GM12878 (cell line): ENCODE measurements around the gene MMP19. TPM values are rescaled to one million over a fixed set of nuclear protein-coding genes. Genes with fewer than 3 reads are reported as not detected.
"Not testable (repeated sequence)": the region's sequence is repeated elsewhere in the genome, so short reads cannot be mapped to it uniquely, and the experiment has no call there.

Experiments used
- ATAC-seq: fragments of 200-7000 bp; cut with Tn5 transposase; 3 replicates; pipeline ENCODE4 v1.9.1; 2020; ENCODE audit warnings: mild to moderate bottlenecking, moderate library complexity
- BruUV-seq: library from RNA; stranded (reverse); fragments of 400-500 nt; replicated peaks from 2 replicates; lab custom pipeline; 2021; lab: Mats Ljungman, UMichigan
- CTCF ChIA-PET: fragments of 300-600 bp; sonication (Branson Sonifier 250); formaldehyde crosslinking; extraction: SDS; loops from one replicate; lab custom pipeline; 2021; ENCODE audit warnings: inconsistent platforms; lab: Yijun Ruan, JAX
- POLR2A ChIA-PET: fragments of 350-600 bp; formaldehyde crosslinking; extraction: SDS; loops from one replicate; lab custom pipeline; 2021; ENCODE audit warnings: inconsistent platforms; lab: Charles Lee
- RAD21 ChIA-PET: fragments of 300-600 bp; sonication (Branson Sonifier 250); formaldehyde crosslinking; loops from one replicate; lab custom pipeline; 2023; ENCODE audit warnings: antibody characterized with exemption; ENCODE audit not compliant: unreplicated experiment; lab: Charles Lee
- SMC1A ChIA-PET: fragments of 300-600 bp; sonication (Branson Sonifier 250); formaldehyde crosslinking; loops from one replicate; lab custom pipeline; 2023; ENCODE audit not compliant: unreplicated experiment, uncharacterized antibody; lab: Charles Lee
- DNase-seq: peaks from one replicate; pipeline ENCODE4 v3.0.0-alpha.2; 2011; ENCODE audit warnings: low read depth, low spot score
- FAIRE-seq: peaks from 3 replicates; lab custom pipeline; 2011; peaks lifted over from hg19 to GRCh38; lab: Jason Lieb, UNC
- H2AFZ ChIP-seq: 2 replicates; pipeline ENCODE4 v1.6.0; 2011; ENCODE audit warnings: low read depth, low read length, control low read depth; ENCODE audit not compliant: control insufficient read depth
- H3K27ac ChIP-seq: 2 replicates; pipeline ENCODE4 v1.5.1; 2011; ENCODE audit warnings: control low read depth; ENCODE audit not compliant: control insufficient read depth, insufficient read depth
- H3K27me3 ChIP-seq, 2 experiments: replicated peaks in 1 of 2; 2 replicates each; pipeline versions ENCODE4 v1.6.0 to v1.6.1; 2011; ENCODE audit warnings: low read length in 1 of 2; ENCODE audit not compliant: control insufficient read depth in 2 of 2, insufficient read depth in 2 of 2
- H3K36me3 ChIP-seq, 2 experiments: 2 replicates each; pipeline ENCODE4 v1.5.1; 2011; ENCODE audit warnings: low read length in 1 of 2; ENCODE audit not compliant: control insufficient read depth in 2 of 2, insufficient read depth in 2 of 2
- H3K4me1 ChIP-seq: 2 replicates; pipeline ENCODE4 v1.6.1; 2011; ENCODE audit warnings: mild to moderate bottlenecking, low read length, moderate library complexity, mixed read lengths; ENCODE audit not compliant: control insufficient read depth, insufficient read depth
- H3K4me2 ChIP-seq: 2 replicates; pipeline ENCODE4 v1.6.0; 2011; ENCODE audit warnings: control low read depth; ENCODE audit not compliant: control insufficient read depth, insufficient read depth
- H3K4me3 ChIP-seq: fragments of 200-600 bp; sonication (generic); 2 replicates; pipeline ENCODE4 v1.5.1; 2016
- H3K79me2 ChIP-seq: 2 replicates; pipeline ENCODE4 v1.6.0; 2011; ENCODE audit warnings: low read length; ENCODE audit not compliant: control insufficient read depth, insufficient read depth
- H3K9ac ChIP-seq: 2 replicates; pipeline ENCODE4 v1.8.0; 2011; ENCODE audit warnings: low read length, control low read depth, mixed read lengths; ENCODE audit not compliant: control insufficient read depth, insufficient read depth
- H3K9me3 ChIP-seq: replicated peaks from 3 replicates; pipeline ENCODE4 v1.5.1; 2011; ENCODE audit warnings: mild to moderate bottlenecking, low read length; ENCODE audit not compliant: control insufficient read depth, insufficient read depth
- H4K20me1 ChIP-seq: 2 replicates; pipeline ENCODE4 v1.6.0; 2011; ENCODE audit not compliant: control insufficient read depth, insufficient read depth
- BCL11A ChIP-seq: IDR thresholded peaks from 2 replicates; pipeline ENCODE4 v1.6.1; 2011; ENCODE audit warnings: low read depth, low read length
- CEBPB ChIP-seq, 2 experiments: fragments of 150-350 bp in 1 of 2; IDR thresholded peaks; 2 replicates each; pipeline ENCODE4 v1.6.1; 2012 to 2014; ENCODE audit warnings: low read depth in 2 of 2, low read length in 2 of 2, borderline replicate concordance in 1 of 2, inconsistent platforms in 1 of 2
- EGR1 ChIP-seq, 2 experiments: IDR thresholded peaks; 1 replicate in 1 of 2; 2 replicates in 1 of 2; pipeline ENCODE4 v1.6.1; 2011 to 2012; ENCODE audit warnings: low read depth in 2 of 2, low read length in 2 of 2, borderline replicate concordance in 1 of 2, mild to moderate bottlenecking in 1 of 2, moderate library complexity in 1 of 2
- EP300 ChIP-seq, 2 experiments: fragments of 150-350 bp in 1 of 2; IDR thresholded peaks; 2 replicates each; pipeline ENCODE4 v1.6.1; 2011 to 2012; ENCODE audit warnings: low read depth in 2 of 2, low read length in 2 of 2, borderline replicate concordance in 1 of 2, improper control_type of control experiment in 1 of 2, inconsistent platforms in 1 of 2; ENCODE audit not compliant: control insufficient read depth in 1 of 2
- ESRRA ChIP-seq: IDR thresholded peaks from 2 replicates; pipeline ENCODE4 v1.6.1; 2012; ENCODE audit warnings: mild to moderate bottlenecking, low read length, improper control_type of control experiment
- HDAC2 ChIP-seq: fragments of 200-600 bp; sonication (generic); IDR thresholded peaks from 2 replicates; pipeline ENCODE4 v1.6.1; 2017
- KAT2A ChIP-seq: conservative IDR thresholded peaks from 2 replicates; pipeline ENCODE4 v1.6.1; 2011; ENCODE audit warnings: low read depth, low read length; ENCODE audit not compliant: control insufficient read depth
- MAX ChIP-seq: IDR thresholded peaks from 2 replicates; pipeline ENCODE4 v1.6.1; 2012; ENCODE audit warnings: low read depth, low read length, improper control_type of control experiment
- MTA3 ChIP-seq: IDR thresholded peaks from 2 replicates; pipeline ENCODE4 v1.6.1; 2012; ENCODE audit warnings: low read length, inconsistent platforms, borderline replicate concordance
- NFXL1 ChIP-seq: fragments of 450-650 bp; IDR thresholded peaks from 2 replicates; pipeline ENCODE4 v1.6.1; 2017; ENCODE audit warnings: antibody characterized with exemption, mild to moderate bottlenecking, borderline replicate concordance
- PAX5 ChIP-seq: IDR thresholded peaks from 2 replicates; pipeline ENCODE4 v1.6.1; 2011; ENCODE audit warnings: low read depth, low read length, borderline replicate concordance
- RB1 ChIP-seq: fragments of 450-650 bp; formaldehyde crosslinking; IDR thresholded peaks from 2 replicates; pipeline ENCODE4 v1.6.1; 2017; ENCODE audit warnings: mild to moderate bottlenecking, borderline replicate concordance
- RFX5 ChIP-seq: IDR thresholded peaks from 2 replicates; pipeline ENCODE4 v1.6.1; 2011; ENCODE audit warnings: low read depth, low read length, improper control_type of control experiment
- SIX5 ChIP-seq: IDR thresholded peaks from 2 replicates; pipeline ENCODE4 v1.6.1; 2011; ENCODE audit warnings: mild to moderate bottlenecking, low read depth, low read length, moderate library complexity; ENCODE audit not compliant: severe bottlenecking
- SP1 ChIP-seq: IDR thresholded peaks from one replicate; pipeline ENCODE4 v1.6.1; 2011; ENCODE audit warnings: low read depth, low read length
- SUPT20H ChIP-seq: IDR thresholded peaks from 2 replicates; pipeline ENCODE4 v1.6.1; 2011; ENCODE audit warnings: low read depth, mild to moderate bottlenecking, low read length, moderate library complexity, borderline replicate concordance; ENCODE audit not compliant: control insufficient read depth
- WGBS: methylation state at CpG from one replicate; pipeline ENCODE4 v1.1.6; 2016; ENCODE audit warnings: low lambda C conversion rate; ENCODE audit not compliant: insufficient replicate concordance, insufficient coverage; ENCODE audit errors: missing lambda C conversion rate; 5-methylcytosine and 5-hydroxymethylcytosine counted together
- in situ Hi-C: fragments of 300-500 bp; cut with MboI; formaldehyde crosslinking; loops from 9 replicates; pipeline ENCODE4 v1.14.3; 2018; ENCODE audit warnings: mixed read lengths
- intact Hi-C: fragments of 100-400 bp; cut with micrococcal nuclease; formaldehyde crosslinking; loops from one replicate; pipeline ENCODE4 v1.14.2; 2022; ENCODE audit not compliant: unreplicated experiment
- polyA plus RNA-seq, 11 experiments: library from polyadenylated mRNA; depleted of rRNA in 4 of 11; unstranded in 6 of 11; stranded (reverse) in 5 of 11; fragments of >200 nt; fragmentation: Nextera tagmentation in 4 of 11; fragmentation: Illumina TruSeq in 1 of 11; extraction: Ambion mirVana in 4 of 11; extraction: Trizol in 1 of 11; gene quantifications; 1 replicate in 1 of 11; 2 replicates in 10 of 11; pipeline versions ENCODE4 v1.2.1 to v1.2.3, GENCODE V29; 2011 to 2016; ENCODE audit warnings: inconsistent platforms in 2 of 11, missing spikeins in 2 of 11, low read depth in 1 of 11
- total RNA-seq, 4 experiments: library from RNA; depleted of rRNA in 3 of 4; stranded (reverse); fragments of >200 nt in 3 of 4; fragmentation: Illumina TruSeq in 1 of 4; extraction: Trizol in 1 of 4; gene quantifications; 2 replicates each; pipeline versions ENCODE4 v1.2.1 to v1.2.3, GENCODE V29; 2013 to 2021

The MMP19 gene
- total and polyA plus RNA-seq, 10 of the 15 experiments (the other 5 are each of a cell fraction or from before 2014, with no cell fraction given) = 0.03 to 0.04 (median 0.04) TPM; not detected in 7

- no peaks in the 10 kb centered on the region for H4K20me1 ChIP-seq
- no peak overlapping the region for H3K4me2 ChIP-seq
- WGBS = 36% methylated on average over 2 of the region's 2 CpGs
- TF ChIP-seq MTA3 (no peak), HDAC2 (no peak), KAT2A (no peak), SUPT20H (no peak), EGR1 (IDR thresholded peaks at IDR 0.05; ENCODE audit: borderline replicate concordance in 1 of 2, low read depth in 2 of 2, low read length in 2 of 2) (no peak), SIX5 (no peak), RB1 (no peak), ESRRA (no peak), EP300 (IDR thresholded peaks at IDR 0.05; ENCODE audit: borderline replicate concordance in 1 of 2, control insufficient read depth in 1 of 2, low read depth in 2 of 2, low read length in 2 of 2) (no peak), BCL11A (no peak), NFXL1 (no peak), CEBPB (IDR thresholded peaks at IDR 0.05; ENCODE audit: borderline replicate concordance in 1 of 2, low read depth in 2 of 2, low read length in 2 of 2) (no peak), RFX5 (no peak), SP1 (no peak), PAX5 (no peak), MAX (no peak)
- no peaks in the 10 kb centered on the region; the same call in none of the 3 replicates for H3K9me3 ChIP-seq
- H3K36me3 ChIP-seq = no peaks in the 10 kb centered on the region
- SMC1A ChIA-PET = no interaction called here
- H2AFZ ChIP-seq = no peak overlapping the region
- H3K4me1 ChIP-seq = no peaks in the 10 kb centered on the region
- intact Hi-C loops = no loop called here
- H3K9ac ChIP-seq = no peak overlapping the region
- in situ Hi-C loops = no loop called here
- DNase-seq (no peak), ATAC-seq (no peak), FAIRE-seq (no peak)
- POLR2A ChIA-PET = no interaction called here
- RAD21 ChIA-PET = no interaction called here
- H3K79me2 ChIP-seq = no peaks in the 10 kb centered on the region
- no peak overlapping the region for H3K27ac ChIP-seq
- no peak overlapping the region for H3K4me3 ChIP-seq
- no peaks in the 10 kb centered on the region for H3K27me3 ChIP-seq
- CTCF ChIA-PET = no interaction called here
- no TSS peak for BruUV-seq
These were observed 31.7 kb upstream of the MMP19 start for GRCh38 chr12:55874443-55874842.

DNA sequence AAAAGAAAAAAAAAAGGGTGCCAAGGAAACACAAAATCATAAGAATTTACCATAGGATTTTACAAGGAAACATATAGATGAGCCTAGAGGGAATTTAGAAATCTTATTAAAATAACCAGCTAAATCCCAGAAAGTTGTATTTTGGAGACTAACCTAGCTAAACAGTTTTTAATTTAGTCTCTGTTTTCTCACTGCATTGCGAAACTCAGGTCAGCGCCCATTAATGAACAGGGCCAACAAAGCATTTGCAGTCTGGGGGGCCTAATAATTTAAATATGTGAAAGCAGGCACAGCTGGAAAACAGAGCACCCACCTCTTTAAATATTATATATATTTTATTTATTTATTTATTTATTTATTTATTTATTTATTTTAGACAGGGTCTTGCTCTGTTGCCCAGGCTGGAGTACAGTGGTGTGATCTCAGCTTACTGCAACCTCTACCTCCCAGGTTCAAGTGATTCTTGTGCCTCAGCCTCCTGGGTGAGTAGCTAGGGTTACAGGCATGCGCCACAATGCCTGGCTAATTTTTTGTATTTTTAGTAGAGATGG is 23.8 kb upstream of the MMP19 start:
- 95% methylated on average over 3 of the region's 3 CpGs for WGBS
- CTCF ChIA-PET = interaction anchor here (0.5 kb wide), 1 partner anchor 1462 kb away, joined by 3 read pairs; no protein-coding TSS in a partner anchor
- SMC1A ChIA-PET = not testable (repeated sequence)

More for the DNA sequence above, 23.8 kb upstream of the MMP19 start:
- H3K9ac ChIP-seq, BruUV-seq, H3K4me3 ChIP-seq, in situ Hi-C loops, H3K36me3 ChIP-seq, POLR2A ChIA-PET, H3K9me3 ChIP-seq, FAIRE-seq, ATAC-seq, H3K4me1 ChIP-seq, intact Hi-C loops, H3K27ac ChIP-seq, H3K27me3 ChIP-seq, H3K4me2 ChIP-seq, H3K79me2 ChIP-seq, RAD21 ChIA-PET, H4K20me1 ChIP-seq, H2AFZ ChIP-seq, DNase-seq: not testable (repeated sequence)
